ENCODE data around the gene NAT10. TPM values are rescaled to one million over a fixed set of nuclear protein-coding genes. Genes with fewer than 3 reads are reported as not detected.

Gene NAT10
- total RNA-seq, 5 donors from 2014 or later (not counting 1 experiment from before 2014, with no cell fraction given), result 55.0 to 84.0 (median 73.5) TPM

DNA sequence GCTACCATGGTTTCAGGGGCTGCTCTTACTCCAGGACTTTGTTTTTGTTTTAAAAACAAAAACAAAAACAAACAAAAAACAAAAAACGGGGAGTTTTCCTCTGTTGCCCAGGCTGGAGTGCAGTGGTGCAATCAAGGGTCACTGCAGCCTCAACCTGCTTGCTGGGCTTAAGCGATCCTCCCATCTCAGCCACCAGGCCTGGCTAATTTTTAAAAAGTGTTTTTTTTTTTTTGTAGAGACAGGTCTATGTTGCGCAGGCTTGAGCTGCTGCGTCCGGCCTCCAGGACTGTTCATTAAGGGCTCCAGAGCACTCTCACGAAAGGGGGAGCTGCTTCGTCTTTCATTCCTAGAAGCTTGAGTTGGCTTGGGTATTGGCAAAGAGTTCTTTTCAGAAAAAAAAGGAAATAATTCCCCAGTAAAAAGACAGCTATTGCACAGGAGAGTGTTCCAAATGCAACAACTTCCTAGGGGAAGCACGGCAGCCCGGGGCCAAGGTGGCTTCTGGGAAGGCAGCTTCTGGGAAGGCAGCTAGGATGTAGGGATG lies 78.5 kb downstream of the NAT10 start:
- POLR2A ChIA-PET, result interaction anchor here in 1 of 2 donors (0.6 kb wide), 1 partner anchor 1172 kb away, joined by 3 read pairs; no protein-coding TSS in a partner anchor
- ATAC-seq (replicated peaks in 1 of 4), result no peak
- H3K27ac Mint-ChIP-seq, result no peak overlapping the region
- no peaks in the 10 kb centered on the region for H3K27me3 Mint-ChIP-seq
- Histone ChIP-seq H3K36me3 (ENCODE audit: control insufficient read depth in 2 of 2, extremely low read depth in 1 of 2, insufficient read depth in 1 of 2, low read length in 1 of 2) (no peaks in the 10 kb centered on the region), H3K27me3 (replicated peaks in 1 of 2; ENCODE audit: control insufficient read depth in 2 of 2, extremely low read depth in 1 of 2, insufficient read depth in 2 of 2, low read length in 1 of 2) (peaks cover 0 to 4% of the 10 kb centered on the region in 2 experiments), H3K4me3 (ENCODE audit: control insufficient read depth in 1 of 2, extremely low read depth in 1 of 2, low read length in 1 of 2) (no peak overlapping the region), H3K27ac (ENCODE audit: low read length) (no peak overlapping the region), H3K9me3 (no peaks in the 10 kb centered on the region), H3K4me1 (ENCODE audit: control insufficient read depth in 1 of 2, extremely low read depth in 1 of 2, insufficient read depth in 2 of 2, low read length in 2 of 2) (no peaks in the 10 kb centered on the region)
- no peak overlapping the region for H3K4me3 Mint-ChIP-seq
- H3K4me1 Mint-ChIP-seq, result no peaks in the 10 kb centered on the region
- H3K36me3 Mint-ChIP-seq, result no peaks in the 10 kb centered on the region
- no peak for DNase-seq
- CTCF ChIA-PET, result no interaction called here
- H3K9me3 Mint-ChIP-seq, result no peaks in the 10 kb centered on the region
- 91% methylated on average over 3 of the region's 9 CpGs for WGBS (ENCODE audit: insufficient coverage)

DNA sequence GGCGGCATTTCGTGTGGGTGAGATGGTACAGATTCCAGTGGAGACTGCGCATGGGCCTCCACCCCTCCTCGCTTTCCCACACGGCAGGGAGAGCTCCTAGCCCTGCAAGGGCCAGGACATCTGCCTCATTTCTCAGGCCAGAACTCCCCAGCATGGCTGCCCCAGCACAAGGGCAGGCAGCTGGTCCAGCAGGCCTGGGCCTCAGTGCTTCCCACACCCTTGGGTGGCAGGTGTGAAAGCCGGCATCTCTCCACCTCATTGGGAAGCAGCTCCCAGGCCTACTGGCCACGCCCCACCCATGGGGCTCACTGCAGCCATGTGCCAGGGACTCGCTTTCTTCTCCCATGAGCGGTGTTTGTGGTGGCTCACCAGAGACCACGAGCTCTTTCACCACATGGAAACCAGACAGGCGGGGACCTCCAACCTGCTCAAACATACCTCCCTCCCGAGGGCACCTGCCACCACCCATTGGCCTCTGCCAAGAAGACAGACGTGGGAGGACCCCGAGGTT lies 79.1 kb downstream of the NAT10 start:
- Histone ChIP-seq H3K4me3 (ENCODE audit: control insufficient read depth in 1 of 2, extremely low read depth in 1 of 2, low read length in 1 of 2) (no peak overlapping the region), H3K27ac (ENCODE audit: low read length) (no peak overlapping the region), H3K27me3 (replicated peaks in 1 of 2; ENCODE audit: control insufficient read depth in 2 of 2, extremely low read depth in 1 of 2, insufficient read depth in 2 of 2, low read length in 1 of 2) (peaks cover 0 to 4% of the 10 kb centered on the region in 2 experiments), H3K36me3 (ENCODE audit: control insufficient read depth in 2 of 2, extremely low read depth in 1 of 2, insufficient read depth in 1 of 2, low read length in 1 of 2) (no peaks in the 10 kb centered on the region), H3K4me1 (ENCODE audit: control insufficient read depth in 1 of 2, extremely low read depth in 1 of 2, insufficient read depth in 2 of 2, low read length in 2 of 2) (no peaks in the 10 kb centered on the region), H3K9me3 (no peaks in the 10 kb centered on the region)
- ChIA-PET POLR2A (interaction anchor here in 1 of 2 donors (0.6 kb wide), 1 partner anchor 1173 kb away, joined by 3 read pairs; no protein-coding TSS in a partner anchor), CTCF (interaction anchor here (0.6 to 0.9 kb wide), 3 partner anchors 13 to 92 kb away, joined by 3 to 9 read pairs (median 3); no protein-coding TSS in a partner anchor)
- no peaks in the 10 kb centered on the region for H3K9me3 Mint-ChIP-seq
- H3K36me3 Mint-ChIP-seq, result no peaks in the 10 kb centered on the region
- H3K27me3 Mint-ChIP-seq, result peaks cover 0 to under 1% of the 10 kb centered on the region in 2 donors
- DNase-seq, result no peak
- no peaks in the 10 kb centered on the region for H3K4me1 Mint-ChIP-seq
- ATAC-seq (replicated peaks in 1 of 4), result no peak
- H3K4me3 Mint-ChIP-seq, result no peak overlapping the region
- WGBS (ENCODE audit: insufficient coverage), result 97% methylated on average over 9 of the region's 14 CpGs
- H3K27ac Mint-ChIP-seq, result no peak overlapping the region

DNA sequence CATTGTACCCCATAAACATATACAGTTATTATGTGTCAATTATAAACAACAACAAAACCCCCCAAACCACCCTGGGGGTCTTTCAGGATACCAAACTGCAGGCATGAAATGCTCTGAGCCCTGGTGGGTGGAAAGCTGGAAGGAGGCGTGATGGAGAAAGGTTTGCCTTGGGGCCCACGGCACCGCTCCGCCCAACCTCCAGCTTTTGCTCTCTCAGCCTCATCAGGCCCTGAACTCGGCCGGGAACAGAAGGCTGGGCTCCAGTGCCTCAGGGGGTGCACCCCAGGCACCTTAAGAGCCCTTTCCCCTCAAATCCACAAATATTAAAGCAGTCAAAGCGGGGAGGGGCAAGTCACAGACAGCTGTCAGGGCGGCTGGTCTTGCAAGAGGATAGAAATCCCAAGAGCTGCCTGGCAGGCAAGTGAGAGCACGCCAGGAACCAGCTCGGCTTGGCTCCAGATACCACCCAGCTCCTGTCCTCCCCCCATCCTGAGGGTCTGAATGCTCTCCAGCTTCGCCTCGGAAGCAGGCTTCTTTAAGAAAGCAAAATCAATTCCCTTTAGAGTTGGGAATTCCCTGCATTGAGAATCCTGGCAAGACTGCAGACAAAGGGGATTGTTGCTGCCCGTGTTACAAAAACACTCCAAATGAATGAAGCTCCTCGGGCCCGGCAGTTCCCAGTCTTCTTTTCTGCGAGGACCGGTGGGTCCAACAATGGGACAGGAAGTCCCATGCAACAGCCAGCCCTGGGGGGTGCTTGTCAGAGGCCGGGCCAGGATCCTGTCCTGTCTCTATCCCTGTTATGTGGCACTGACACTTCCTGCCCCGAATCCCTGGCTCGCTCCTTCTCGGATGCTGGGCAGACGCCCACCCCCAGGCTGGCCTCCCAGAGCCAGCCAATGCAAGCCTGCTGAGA lies 80.8 kb downstream of the NAT10 start:
- CTCF ChIA-PET, result no interaction called here
- Histone ChIP-seq H3K9me3 (no peaks in the 10 kb centered on the region), H3K4me1 (ENCODE audit: control insufficient read depth in 1 of 2, extremely low read depth in 1 of 2, insufficient read depth in 2 of 2, low read length in 2 of 2) (no peaks in the 10 kb centered on the region), H3K4me3 (ENCODE audit: control insufficient read depth in 1 of 2, extremely low read depth in 1 of 2, low read length in 1 of 2) (no peak overlapping the region), H3K27me3 (replicated peaks in 1 of 2; ENCODE audit: control insufficient read depth in 2 of 2, extremely low read depth in 1 of 2, insufficient read depth in 2 of 2, low read length in 1 of 2) (peaks cover 0 to 4% of the 10 kb centered on the region in 2 experiments), H3K36me3 (ENCODE audit: control insufficient read depth in 2 of 2, extremely low read depth in 1 of 2, insufficient read depth in 1 of 2, low read length in 1 of 2) (no peaks in the 10 kb centered on the region), H3K27ac (ENCODE audit: low read length) (no peak overlapping the region)
- H3K36me3 Mint-ChIP-seq, result no peaks in the 10 kb centered on the region
- no peaks in the 10 kb centered on the region for H3K4me1 Mint-ChIP-seq
- H3K27ac Mint-ChIP-seq, result no peak overlapping the region
- no peaks in the 10 kb centered on the region for H3K9me3 Mint-ChIP-seq
- 91% methylated on average over 16 of the region's 22 CpGs for WGBS (ENCODE audit: insufficient coverage)
- H3K4me3 Mint-ChIP-seq, result no peak overlapping the region
- DNase-seq (no peak), ATAC-seq (replicated peaks in 1 of 4) (no peak)
- H3K27me3 Mint-ChIP-seq, result peaks cover 0 to 1% of the 10 kb centered on the region in 2 donors
- POLR2A ChIA-PET, result interaction anchor here (0.5 to 0.6 kb wide), 2 partner anchors 45 to 62 kb away, joined by 3 to 14 read pairs; no protein-coding TSS in a partner anchor

DNA sequence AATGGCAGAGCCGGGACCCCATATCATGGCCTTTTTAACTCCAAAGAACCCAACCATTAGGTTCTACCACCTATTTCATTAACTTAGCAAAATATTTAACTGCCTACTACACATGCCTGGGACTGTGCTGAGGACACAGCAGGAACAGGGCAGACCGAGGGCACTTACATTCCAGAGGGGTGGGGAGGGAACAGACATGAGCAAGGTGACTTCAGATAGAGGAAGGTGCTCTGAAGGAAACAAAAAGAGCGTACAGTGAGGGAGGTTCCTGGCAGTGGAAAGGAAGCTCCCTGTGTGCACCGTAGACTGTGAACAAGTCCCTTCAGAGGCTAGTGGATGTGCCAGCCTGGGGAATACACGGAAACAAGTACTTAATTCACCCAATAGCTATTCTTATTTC lies 82.8 kb downstream of the NAT10 start:
- Mint-ChIP-seq H3K4me1 (no peaks in the 10 kb centered on the region), H3K27ac (no peak overlapping the region), H3K4me3 (no peak overlapping the region), H3K9me3 (no peaks in the 10 kb centered on the region), H3K36me3 (no peaks in the 10 kb centered on the region), H3K27me3 (peaks cover 0 to 1% of the 10 kb centered on the region in 2 donors)
- Histone ChIP-seq H3K9me3 (no peaks in the 10 kb centered on the region), H3K4me3 (ENCODE audit: control insufficient read depth in 1 of 2, extremely low read depth in 1 of 2, low read length in 1 of 2) (no peak overlapping the region), H3K4me1 (ENCODE audit: control insufficient read depth in 1 of 2, extremely low read depth in 1 of 2, insufficient read depth in 2 of 2, low read length in 2 of 2) (no peaks in the 10 kb centered on the region), H3K27ac (ENCODE audit: low read length) (no peak overlapping the region), H3K27me3 (replicated peaks in 1 of 2; ENCODE audit: control insufficient read depth in 2 of 2, extremely low read depth in 1 of 2, insufficient read depth in 2 of 2, low read length in 1 of 2) (peaks cover 0 to 4% of the 10 kb centered on the region in 2 experiments), H3K36me3 (ENCODE audit: control insufficient read depth in 2 of 2, extremely low read depth in 1 of 2, insufficient read depth in 1 of 2, low read length in 1 of 2) (no peaks in the 10 kb centered on the region)
- ATAC-seq (replicated peaks in 1 of 4) (no peak), DNase-seq (no peak)
- WGBS (ENCODE audit: insufficient coverage), result 100% methylated on average over 2 of the region's 5 CpGs
- POLR2A ChIA-PET, result no interaction called here
- CTCF ChIA-PET, result no interaction called here

GRCh38 chr11:34189191-34189590 lies 83.8 kb downstream of the NAT10 start:
- Histone ChIP-seq H3K4me3 (ENCODE audit: control insufficient read depth in 1 of 2, extremely low read depth in 1 of 2, low read length in 1 of 2) (no peak overlapping the region), H3K4me1 (ENCODE audit: control insufficient read depth in 1 of 2, extremely low read depth in 1 of 2, insufficient read depth in 2 of 2, low read length in 2 of 2) (no peaks in the 10 kb centered on the region), H3K9me3 (no peaks in the 10 kb centered on the region), H3K36me3 (ENCODE audit: control insufficient read depth in 2 of 2, extremely low read depth in 1 of 2, insufficient read depth in 1 of 2, low read length in 1 of 2) (no peaks in the 10 kb centered on the region), H3K27ac (ENCODE audit: low read length) (no peak overlapping the region), H3K27me3 (replicated peaks in 1 of 2; ENCODE audit: control insufficient read depth in 2 of 2, extremely low read depth in 1 of 2, insufficient read depth in 2 of 2, low read length in 1 of 2) (peaks cover 0 to 4% of the 10 kb centered on the region in 2 experiments)
- WGBS (ENCODE audit: insufficient coverage), result no CpG with 5 or more reads among the region's 9 CpGs
- no peak for DNase-seq
- Mint-ChIP-seq H3K36me3 (no peaks in the 10 kb centered on the region), H3K4me3 (no peak overlapping the region), H3K27me3 (peaks cover 0 to 1% of the 10 kb centered on the region in 2 donors), H3K9me3 (no peaks in the 10 kb centered on the region), H3K4me1 (no peaks in the 10 kb centered on the region), H3K27ac (no peak overlapping the region)
- ATAC-seq (replicated peaks in 1 of 4), result no peak
- POLR2A ChIA-PET, result no interaction called here
- CTCF ChIA-PET, result no interaction called here
